HG02759 (cell line): ENCODE measurements around the gene PTGIR.
"Not testable (repeated sequence)": the region's sequence is repeated elsewhere in the genome, so short reads cannot be mapped to it uniquely, and the experiment has no call there.

ENCODE experiments used
- ATAC-seq: cut with Tn5 transposase; IDR thresholded peaks from one replicate; pipeline ENCODE4 v1.9.1; 2021; ENCODE audit warnings: mild to moderate bottlenecking, moderate library complexity; ENCODE audit not compliant: unreplicated experiment

Gene PTGIR

DNA sequence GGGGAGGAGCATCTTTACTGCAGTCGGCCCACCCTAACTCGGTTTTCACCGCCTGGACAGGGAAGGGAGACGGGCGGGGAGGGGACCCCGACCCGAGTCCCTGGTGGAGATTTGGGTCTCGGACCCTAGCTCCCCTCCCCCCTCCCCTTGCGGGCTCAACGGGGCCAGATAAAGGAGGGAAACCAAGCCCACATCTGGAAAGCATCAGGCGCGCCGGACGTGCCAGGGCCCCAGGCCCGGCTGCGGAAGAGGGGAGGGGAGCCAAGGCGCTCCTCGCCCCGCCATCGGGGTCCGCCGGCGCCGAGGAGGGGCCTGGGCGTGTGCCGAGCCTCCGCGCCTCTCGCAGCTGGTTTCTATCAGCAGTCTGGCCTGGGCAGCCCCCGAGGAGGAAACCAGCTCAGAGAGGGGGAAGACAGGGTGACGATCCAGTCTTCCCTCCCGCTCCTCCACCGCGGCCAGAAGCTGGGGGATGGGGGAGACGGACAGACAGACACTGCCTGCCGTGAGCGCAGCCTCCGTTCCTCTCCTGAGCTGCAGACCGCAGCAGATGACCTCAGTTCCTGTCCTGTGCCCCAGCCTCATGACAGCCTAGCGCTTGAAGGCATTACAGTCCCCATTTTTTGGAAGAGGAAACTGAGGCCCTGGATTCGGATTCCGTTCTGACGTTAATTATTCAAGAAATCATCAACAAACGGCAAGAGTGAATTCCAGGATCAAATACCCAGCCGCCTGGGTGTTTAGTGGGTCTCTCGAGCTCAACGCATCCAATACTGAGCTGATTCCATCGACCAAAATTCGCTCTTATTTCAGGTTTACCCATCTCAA, 14.7 kb upstream of the PTGIR start:
- no peak for ATAC-seq

DNA sequence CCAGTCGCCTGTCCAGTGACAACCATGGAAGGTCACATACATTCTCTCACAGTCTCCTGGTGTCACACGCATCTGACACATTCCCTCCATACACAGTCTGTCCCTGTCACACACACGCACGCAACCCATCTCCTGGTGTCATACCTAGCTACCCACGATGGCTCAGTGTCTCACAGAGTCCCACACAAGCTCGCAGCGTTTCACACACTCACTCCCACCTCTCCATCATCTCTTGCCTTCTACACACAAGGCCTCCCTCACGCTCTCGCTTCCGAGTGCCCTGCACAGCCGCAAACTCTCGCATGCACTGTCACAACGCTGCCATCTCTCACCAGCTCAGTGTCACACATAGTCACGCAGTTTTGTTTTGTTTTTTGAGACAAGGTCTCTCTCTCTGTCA, 12.3 kb upstream of the PTGIR start:
- no peak for ATAC-seq

DNA sequence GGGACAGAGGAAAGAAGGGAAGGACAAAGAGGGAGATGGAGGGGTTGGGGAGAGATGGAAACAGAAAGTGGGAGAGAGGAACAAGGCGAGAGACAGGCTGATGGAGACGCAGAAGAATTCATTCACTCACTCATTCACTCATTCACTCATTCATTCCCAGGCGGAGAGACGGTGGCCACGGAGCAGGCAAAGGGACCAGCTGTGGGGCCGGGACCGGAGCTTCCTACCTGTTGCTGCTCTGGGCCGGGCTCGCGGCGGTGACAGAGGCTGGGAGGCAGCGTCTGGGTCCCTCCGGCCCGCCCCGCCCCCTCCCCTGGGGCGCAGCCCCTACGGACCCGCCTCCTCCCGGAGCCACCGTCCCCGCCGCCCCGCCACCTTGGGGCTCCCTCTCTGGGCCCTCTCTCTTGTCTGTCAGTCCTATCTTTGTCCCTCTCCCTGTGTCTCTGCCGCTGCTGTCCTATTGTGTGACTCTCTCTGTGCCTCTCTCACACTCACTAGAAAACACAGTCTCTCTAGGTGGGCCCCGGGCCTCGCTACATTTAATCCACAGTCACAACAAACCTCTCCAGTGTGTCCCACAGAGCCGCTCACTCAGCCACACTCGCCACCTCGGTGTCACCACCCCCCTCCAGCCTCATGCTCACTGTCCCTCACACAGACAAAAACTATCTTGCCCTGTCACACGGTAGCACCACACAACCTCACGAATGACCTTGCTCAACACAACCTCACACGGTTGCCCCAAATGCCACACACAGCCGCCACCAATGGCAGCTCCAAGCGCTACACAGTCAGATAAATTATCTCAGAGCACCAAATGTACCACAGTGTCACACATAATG, 11.3 kb upstream of the PTGIR start, which contains the start of gene GNG8:
Gene GNG8 (minus strand): TSS at position 283 of the 842 bp plus-strand sequence. CDS start 1,520 bp downstream, outside the sequence.
- no peak for ATAC-seq

DNA sequence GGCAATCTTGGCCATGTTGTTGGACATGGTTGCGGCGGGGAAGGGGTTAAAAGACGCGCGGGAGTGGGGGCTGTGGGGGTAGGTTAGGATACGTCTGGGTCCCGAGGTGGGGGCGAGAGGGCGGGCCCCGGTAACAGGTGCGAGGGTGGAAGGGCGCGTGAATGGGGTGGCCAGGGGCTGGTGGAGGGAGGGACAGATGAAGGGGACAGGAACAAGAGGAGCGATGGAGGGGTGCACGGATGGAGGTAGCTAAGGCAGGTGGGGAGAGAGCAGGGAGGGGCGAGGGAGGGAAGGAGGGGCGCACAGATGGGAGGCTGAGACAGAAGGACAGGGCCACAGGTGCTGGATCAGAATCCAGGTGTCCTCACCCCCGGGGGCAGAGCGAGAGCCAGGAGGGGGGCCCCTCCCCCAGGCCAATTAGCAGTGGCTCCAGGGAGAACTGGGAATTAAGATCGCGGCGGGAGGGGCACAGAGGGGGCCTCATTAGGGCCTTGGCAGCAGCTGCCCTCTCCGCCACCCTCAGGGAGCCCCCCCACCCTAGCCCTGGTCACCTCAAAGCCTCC, 9.8 kb upstream of the PTGIR start:
- no peak for ATAC-seq

DNA sequence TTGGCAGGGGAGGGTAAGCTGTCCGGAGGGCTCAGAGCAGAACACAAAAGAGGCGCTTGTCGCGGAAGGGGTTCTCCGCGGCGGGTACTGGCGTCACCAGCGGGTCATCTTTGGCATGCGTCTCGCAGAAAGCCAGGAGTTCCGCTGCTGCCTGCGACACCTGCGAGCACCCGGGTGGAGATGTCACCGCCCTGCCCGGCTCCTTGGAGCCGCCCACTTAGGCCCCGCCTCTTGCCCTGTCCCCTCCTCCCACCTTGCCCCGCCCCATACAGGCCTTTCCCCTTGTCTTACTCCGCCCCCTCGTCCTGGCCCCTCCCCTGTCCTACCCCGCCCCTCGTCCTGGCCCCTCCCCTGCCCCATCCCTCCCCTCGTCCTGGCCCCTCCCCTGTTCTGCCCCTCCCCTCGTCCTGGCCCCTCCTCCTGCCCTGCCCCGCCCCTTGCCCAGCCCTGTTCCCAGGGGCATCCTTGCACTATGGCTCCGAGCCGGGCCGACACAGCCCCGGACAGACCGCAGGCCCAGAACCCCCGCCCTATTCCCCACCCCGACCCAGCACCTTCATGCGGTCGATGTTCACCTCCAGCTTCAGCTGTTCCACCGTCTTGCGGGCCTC, 9.3 kb upstream of the PTGIR start:
- ATAC-seq = peak; percentile 64

DNA sequence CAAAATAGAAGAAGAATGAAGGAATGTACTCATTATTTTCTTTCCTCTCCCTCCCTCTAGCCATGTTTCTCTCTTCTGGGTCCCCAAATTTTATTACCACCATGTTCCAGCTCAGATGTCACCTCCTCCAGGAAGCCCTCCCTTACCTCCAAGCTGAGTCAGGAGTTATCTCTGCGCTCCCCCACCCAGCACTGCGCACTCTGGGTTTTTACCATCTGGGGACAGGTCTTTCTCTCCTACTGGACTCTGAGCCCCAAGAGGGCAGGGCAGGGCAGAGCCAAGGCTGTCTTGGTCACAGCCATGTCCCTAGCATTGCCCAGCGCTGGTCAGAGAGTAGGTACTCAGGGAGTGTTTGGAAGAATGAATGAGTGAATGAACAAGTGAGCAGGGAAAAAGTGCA, 8.2 kb upstream of the PTGIR start:
- ATAC-seq = no peak

DNA sequence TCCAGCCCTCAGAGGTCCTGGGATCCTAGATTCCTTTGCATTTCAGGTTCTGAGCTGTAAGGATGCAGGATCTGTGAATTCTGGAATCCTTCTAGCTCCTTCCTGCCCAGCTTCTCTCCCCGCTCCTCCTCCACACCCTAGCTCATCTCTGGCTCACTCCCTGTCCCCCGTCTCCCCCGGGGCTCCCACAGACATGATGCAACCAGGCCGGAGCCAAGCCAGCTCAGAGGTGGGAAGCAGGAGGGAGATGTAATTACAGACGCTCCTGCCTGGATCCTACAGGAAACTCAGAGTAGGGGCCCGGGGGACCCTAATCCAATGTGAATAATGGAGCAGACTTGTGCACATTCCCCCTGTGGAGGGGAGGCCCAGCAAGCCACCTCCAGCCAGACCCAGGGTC, 6.6 kb upstream of the PTGIR start:
- ATAC-seq = no peak

DNA sequence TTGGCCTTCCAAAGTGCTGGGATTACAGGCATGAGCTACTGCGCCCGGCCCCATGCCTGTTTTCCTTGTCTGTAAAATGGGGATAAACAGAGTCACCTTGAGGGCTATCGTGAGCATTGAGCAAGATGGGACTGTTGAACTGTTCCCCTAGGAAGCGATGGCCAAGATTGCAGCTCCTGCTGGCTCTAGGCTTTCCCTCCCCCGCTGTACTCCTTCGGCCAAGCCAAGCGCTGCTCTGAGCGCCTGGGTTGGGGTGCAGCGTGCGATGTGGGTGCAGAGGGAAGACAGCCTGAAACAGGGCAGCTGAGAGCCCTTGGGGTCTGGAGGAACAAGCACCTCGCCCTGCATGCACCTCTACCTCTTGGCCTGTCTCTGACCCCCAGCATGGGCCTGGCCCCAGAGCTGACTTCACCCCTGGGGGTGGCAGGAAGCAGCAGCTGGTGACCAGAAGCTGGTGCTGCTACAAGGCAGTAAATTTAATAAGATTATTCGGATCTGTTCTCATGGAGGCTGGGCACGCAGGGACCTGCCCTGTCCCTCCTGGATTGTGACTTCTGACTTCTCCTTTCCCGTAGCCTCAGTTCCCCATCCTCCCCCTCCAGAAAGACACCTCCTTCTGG, 5.8 kb upstream of the PTGIR start:
- no peak for ATAC-seq

DNA sequence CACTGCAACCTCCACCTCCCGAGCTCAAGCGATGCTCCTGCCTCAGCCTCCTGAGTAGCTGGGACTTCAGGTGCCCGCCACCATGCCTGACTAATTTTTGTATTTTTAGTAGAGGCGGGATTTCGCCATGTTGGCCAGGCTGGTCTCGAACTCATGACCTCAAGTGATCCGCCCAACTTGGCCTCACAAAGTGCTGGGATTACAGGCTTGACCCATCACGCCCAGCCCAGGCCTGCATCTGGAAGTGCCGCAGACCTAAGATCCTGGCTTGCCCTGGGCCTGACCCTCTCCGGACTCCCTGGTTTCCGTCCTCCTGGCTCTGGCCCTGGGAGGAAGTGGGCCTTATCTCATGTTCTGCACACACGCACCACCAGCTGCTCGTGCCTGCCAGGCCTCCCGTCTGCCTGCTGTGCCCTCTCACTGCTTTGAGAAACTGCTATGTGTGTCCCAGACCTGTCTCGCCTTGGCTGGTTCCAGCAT, 4.7 kb upstream of the PTGIR start:
- no peak for ATAC-seq

DNA sequence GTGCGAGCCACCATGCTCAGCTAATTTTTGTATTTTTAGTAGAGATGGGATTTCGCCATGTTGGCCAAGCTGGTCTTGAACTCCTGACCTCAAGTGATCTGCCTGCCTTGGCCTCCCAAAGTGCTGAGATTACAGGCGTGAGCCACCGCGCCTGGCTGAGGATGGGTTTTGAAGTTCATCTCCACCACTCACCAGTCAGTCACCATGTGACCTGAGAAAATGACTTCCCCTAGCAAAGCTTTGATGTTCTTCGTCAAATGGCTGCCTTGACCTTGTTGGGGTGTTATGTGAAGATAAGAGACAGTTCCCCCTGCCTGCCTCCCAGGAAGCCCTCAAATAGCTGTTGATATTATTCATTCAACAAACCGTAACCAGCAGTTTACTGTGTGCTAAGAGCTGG, 4.1 kb upstream of the PTGIR start:
- ATAC-seq = not testable (repeated sequence)

DNA sequence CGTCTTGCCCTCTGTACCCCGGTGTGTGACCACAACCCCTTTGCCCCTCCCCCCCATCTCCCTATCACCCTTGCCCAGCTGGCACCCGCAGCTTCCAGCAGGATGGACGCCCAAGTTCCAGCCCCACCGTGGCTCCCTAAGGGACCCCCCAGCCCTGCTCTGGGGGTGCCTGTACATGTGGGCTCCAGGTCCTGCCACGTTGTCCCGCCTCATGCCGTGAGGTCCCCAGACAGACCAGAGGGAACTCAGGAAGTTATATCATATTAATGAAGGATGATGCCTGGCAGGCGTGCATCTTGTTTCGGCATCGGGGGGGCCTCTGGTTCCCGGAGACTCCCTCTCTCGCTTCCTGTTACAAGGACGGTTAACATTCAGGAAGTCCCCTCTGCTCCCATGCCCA, 1.6 kb upstream of the PTGIR start:
- no peak for ATAC-seq

DNA sequence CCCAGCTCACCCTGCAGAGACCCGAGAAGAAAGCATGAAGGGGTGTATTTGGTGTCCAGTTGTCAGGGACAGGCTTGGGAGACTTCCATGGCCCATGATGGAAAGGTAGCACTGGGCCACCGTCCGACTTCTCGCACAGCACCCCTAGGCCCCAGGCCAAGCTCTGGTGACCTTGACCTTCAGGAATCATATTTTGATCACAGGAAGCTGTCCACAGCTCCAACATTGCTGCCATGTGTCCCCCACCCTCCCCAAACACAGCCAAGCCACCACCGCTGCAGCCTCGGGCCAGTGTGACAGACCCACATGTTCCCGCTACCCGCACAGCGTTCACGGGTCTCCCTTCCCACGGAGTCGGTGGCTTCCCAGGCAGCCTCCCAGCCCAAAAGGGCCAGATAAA, 842 bp upstream of the PTGIR start:
- ATAC-seq = no peak

DNA sequence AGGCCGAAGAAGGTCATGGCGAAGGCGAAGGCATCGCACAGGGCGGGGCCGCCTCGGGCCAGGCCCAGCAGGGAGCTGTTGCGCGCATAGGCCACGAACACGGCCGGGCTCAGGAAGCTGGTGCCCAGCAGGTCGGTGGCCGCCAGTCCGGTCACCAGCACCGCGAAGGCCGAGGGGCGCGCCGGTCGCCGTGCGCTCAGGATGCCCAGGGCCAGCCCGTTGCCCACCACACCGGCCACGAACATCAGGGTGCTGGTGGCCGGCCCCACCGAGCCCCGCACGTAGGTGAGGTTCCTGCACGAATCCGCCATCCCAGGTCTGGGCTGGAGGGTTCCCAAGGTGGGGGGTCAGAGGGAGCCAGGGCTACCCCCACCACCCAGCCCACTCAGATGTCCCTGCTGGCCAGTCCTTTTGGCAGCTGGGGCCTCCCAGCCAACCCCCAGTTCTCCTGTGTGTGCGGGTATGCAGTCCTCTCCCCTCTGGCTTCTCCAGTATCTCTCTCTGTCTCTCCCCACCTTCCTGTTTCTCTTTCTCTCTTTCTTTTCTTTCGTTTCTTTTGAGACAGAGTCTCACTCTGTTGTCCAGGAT, 880 bp downstream of the PTGIR start:
- ATAC-seq = no peak

DNA sequence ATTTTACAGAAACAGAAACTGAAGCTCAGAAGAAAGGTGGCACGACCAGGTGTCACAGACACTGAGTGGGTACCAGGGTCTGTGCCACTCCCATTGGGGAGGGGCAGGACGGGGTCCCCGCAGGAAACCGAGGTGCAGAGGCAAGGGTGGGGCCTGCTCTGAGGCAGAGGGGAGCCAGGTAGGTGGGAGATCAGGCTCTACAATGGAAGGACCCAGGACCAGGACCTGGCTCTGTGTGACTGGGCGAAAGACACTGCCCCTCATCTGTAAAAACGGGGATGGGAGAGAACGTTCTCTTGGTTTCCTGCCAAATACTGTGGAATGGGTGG, 2.8 kb downstream of the PTGIR start:
- ATAC-seq = no peak

DNA sequence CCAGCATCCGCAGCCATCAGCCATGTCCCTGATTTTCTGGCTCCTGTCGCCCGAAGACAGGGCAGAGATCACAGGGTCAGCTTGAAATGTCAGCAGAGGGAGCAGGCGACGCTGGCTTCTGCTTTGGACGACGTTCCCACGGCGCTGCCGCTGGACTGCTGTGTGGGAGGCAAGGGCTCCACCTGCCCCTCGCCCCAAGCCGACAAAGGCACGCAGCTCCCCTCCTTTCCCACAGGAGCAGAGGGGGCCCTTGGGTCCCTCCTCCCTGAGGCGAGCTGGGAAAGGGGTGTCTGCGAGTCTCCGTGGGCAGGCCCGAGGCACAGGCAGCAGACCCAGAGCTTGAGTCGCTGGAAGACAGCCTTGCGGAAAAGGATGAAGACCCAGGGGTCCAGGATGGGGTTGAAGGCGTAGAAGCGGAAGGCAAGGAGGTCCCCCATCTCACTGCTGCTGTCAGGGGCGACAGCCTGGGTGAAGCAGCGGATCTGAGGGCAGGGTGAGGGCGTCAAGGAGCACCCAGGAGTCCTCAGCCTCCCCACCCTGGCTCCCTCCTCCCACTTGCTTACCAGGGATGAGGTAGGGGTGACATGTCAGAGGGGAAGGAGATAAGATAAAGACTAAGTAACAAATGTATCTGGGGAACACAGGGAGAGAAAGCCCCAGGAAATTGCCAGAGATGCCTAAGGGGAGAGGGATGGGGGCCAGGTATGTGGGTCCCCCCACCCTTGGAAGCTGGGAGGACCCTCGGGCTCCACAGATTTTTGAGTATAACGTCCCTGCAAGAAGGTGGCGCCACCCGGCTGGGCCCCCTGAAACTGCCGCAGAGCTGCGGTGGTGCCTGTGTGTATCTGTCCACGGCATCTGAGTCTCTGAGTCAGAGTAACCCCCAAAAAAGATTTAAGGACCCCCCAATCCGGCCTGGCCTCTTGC, 3.4 kb downstream of the PTGIR start:
- ATAC-seq = no peak

DNA sequence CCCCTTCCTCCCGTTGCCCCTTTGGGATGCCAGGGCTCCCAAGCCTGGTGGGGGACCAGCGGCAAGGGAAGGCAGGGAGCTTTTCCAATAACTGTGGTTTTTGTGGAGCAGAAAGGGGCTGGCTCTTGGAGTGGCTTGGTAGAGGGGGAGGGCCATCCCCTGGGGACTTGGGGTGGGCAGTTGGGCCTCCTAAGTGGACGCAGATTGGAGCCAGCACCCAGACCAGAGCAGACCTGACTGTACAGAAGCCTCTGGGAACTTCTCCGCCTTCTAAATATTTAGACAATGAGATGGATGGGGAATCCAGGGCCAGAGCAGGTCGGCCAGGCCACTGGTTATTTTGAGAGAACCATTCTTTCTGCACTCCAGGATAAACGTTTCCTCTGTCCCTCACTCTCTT, 4.2 kb downstream of the PTGIR start:
- no peak for ATAC-seq

DNA sequence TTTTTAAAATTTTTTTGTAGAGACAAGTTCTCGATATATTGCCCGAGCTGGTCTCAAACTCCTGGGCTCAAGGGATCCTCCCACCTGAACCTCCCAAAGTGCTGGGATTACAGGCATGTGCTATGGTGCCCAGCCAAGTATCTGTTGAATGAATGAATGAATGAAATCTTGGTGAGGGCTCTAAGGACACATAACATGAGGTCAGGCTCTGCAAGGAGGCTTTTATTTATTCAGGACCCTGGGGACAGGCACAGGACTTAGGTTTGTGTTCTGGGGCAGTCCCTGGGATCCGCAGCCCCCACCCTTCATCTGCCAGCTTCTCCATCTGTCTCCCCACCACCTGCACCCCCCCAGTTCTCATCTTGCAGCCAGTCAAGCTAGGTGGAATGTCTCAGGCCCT, 4.6 kb downstream of the PTGIR start:
- ATAC-seq = no peak

DNA sequence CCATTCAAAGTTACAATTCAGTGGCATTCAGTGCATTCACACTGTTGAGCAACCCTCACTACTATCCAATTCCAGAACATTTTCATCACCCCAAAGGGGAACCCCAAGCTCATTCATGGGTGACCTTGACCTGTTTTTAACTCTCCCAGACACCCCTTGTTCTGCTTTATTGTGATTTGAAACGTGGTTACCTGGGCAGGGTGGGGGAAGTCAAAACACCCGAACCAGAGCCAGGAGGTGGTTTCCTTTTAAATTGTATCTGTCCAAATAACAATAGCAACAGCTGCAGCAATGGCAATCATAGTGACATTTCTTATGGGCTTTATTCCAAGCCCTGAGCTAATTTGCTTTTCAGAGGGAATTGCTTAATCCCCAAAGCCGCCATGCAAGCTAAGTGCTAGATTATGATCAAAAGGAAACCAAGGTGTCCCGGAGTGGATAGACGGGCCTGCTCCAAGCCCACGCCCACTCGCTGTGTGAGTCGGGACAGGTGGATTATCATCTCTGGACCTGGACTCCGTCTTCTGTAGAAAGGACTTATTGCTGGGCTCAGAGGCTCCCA, 6.1 kb downstream of the PTGIR start:
- ATAC-seq = no peak

DNA sequence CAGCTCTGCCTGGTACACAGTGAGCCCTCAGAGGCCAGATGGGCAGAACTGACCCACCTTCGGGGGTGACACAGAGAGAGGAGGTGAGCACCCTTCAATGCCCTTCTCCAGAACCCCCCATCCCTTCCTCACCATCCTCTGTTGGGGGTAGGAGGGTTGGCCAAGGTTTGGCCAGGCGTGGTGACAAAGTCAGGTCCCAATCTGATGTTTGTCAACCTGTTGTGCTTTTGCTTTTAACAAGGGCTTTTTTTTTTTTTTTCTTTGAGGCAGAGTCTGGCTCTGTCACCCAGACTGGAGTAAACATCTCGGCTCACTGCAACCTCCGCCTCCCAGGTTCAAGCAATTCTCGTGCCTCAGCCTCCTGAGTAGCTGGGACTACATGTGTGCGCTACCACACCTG, 7.3 kb downstream of the PTGIR start:
- no peak for ATAC-seq
